SK-N-SH (cell line): ENCODE measurements around the gene MPDU1. TPM values are rescaled to one million over a fixed set of nuclear protein-coding genes. Genes with fewer than 3 reads are reported as not detected.
A peak's percentile ranks its signal among the peaks of the same experiment; 100 is the strongest.

Source experiments
- CTCF ChIA-PET: fragments of 300-600, 350-600 bp; formaldehyde crosslinking; extraction: SDS; loops from one replicate; lab custom pipeline; 2021; lab: Yijun Ruan, JAX
- POLR2A ChIA-PET: fragments of 350-600 bp; sonication (Branson Sonifier 250); formaldehyde crosslinking; extraction: SDS; loops from one replicate; lab custom pipeline; 2020; ENCODE audit warnings: antibody characterized with exemption, inconsistent platforms; lab: Yijun Ruan, JAX
- DNase-seq: peaks from one replicate; pipeline ENCODE4 v3.0.0; 2012
- H2AFZ ChIP-seq: fragments of 200-600 bp; sonication (generic); 2 replicates; pipeline ENCODE4 v1.8.1; 2016; ENCODE audit warnings: antibody characterized with exemption, mild to moderate bottlenecking, low read depth
- H3F3A ChIP-seq: fragments of 200-600 bp; sonication (generic); replicated peaks from 2 replicates; pipeline ENCODE3; 2016; ENCODE audit warnings: antibody characterized with exemption, mild to moderate bottlenecking; ENCODE audit not compliant: insufficient read depth
- H3K27ac ChIP-seq, 2 experiments: fragments of 200-500 bp in 1 of 2; fragments of 200-600 bp in 1 of 2; sonication (Bioruptor generic) in 1 of 2; sonication (generic), shearing (Covaris generic) in 1 of 2; 2 replicates each; pipeline versions ENCODE4 v1.5.1 to v1.6.1; 2014 to 2016; ENCODE audit warnings: low read depth in 2 of 2, inconsistent platforms in 1 of 2, low read length in 1 of 2, mild to moderate bottlenecking in 1 of 2, mixed read lengths in 1 of 2
- H3K27me3 ChIP-seq: fragments of 200-600 bp; sonication (generic), shearing (Covaris generic); 2 replicates; pipeline ENCODE4 v1.6.1; 2016; ENCODE audit warnings: mixed run types; ENCODE audit not compliant: insufficient read depth
- H3K36me3 ChIP-seq, 2 experiments: fragments of 200-500 bp in 1 of 2; fragments of 200-600 bp in 1 of 2; sonication (Bioruptor generic) in 1 of 2; sonication (generic) in 1 of 2; replicated peaks in 1 of 2; 2 replicates each; pipeline versions ENCODE3 to v1.5.1; 2014 to 2016; ENCODE audit warnings: low read length in 1 of 2, mild to moderate bottlenecking in 1 of 2; ENCODE audit not compliant: insufficient read depth in 2 of 2, control insufficient read depth in 1 of 2
- H3K4me1 ChIP-seq, 2 experiments: fragments of 200-500 bp in 1 of 2; fragments of 200-600 bp in 1 of 2; sonication (Bioruptor generic) in 1 of 2; sonication (generic), shearing (Covaris generic) in 1 of 2; 2 replicates each; pipeline versions ENCODE4 v1.5.1 to v1.6.1; 2014 to 2016; ENCODE audit warnings: low read depth in 1 of 2, low read length in 1 of 2, mixed run types in 1 of 2; ENCODE audit not compliant: insufficient read depth in 2 of 2, control insufficient read depth in 1 of 2
- H3K4me2 ChIP-seq: fragments of 200-600 bp; sonication (generic), shearing (Covaris generic); 2 replicates; pipeline ENCODE4 v1.6.1; 2017; ENCODE audit warnings: mixed run types
- H3K4me3 ChIP-seq, 2 experiments: fragments of 200-500 bp in 1 of 2; fragments of 200-600 bp in 1 of 2; sonication (Bioruptor generic) in 1 of 2; sonication (generic), shearing (Covaris generic) in 1 of 2; 2 replicates each; pipeline versions ENCODE4 v1.5.1 to v1.8.1; 2014 to 2016; ENCODE audit warnings: low read depth in 2 of 2, inconsistent platforms in 1 of 2, low read length in 1 of 2, mild to moderate bottlenecking in 1 of 2, mixed read lengths in 1 of 2, moderate library complexity in 1 of 2
- H3K79me2 ChIP-seq: fragments of 200-600 bp; sonication (generic); 2 replicates; pipeline ENCODE4 v1.8.1; 2017; ENCODE audit warnings: mild to moderate bottlenecking; ENCODE audit not compliant: insufficient read depth
- H3K9ac ChIP-seq: fragments of 200-600 bp; sonication (generic); 2 replicates; pipeline ENCODE4 v1.6.1; 2017; ENCODE audit warnings: mixed run types
- H3K9me2 ChIP-seq: fragments of 200-600 bp; sonication (generic); 2 replicates; pipeline ENCODE4 v1.6.1; 2017; ENCODE audit warnings: mixed run types
- H3K9me3 ChIP-seq: fragments of 200-600 bp; sonication (generic); 2 replicates; pipeline ENCODE4 v1.6.1; 2017; ENCODE audit warnings: mixed run types, mild to moderate bottlenecking, moderate library complexity
- H4K20me1 ChIP-seq: fragments of 200-600 bp; sonication (generic); 2 replicates; pipeline ENCODE4 v1.6.1; 2017; ENCODE audit warnings: mild to moderate bottlenecking, mixed run types; ENCODE audit not compliant: insufficient read depth
- ELF1 ChIP-seq: IDR thresholded peaks from 2 replicates; pipeline ENCODE4 v1.4.0; 2012
- JUND ChIP-seq: IDR thresholded peaks from 2 replicates; pipeline ENCODE4 v1.4.0; 2012
- MAX ChIP-seq: IDR thresholded peaks from 2 replicates; pipeline ENCODE4 v1.4.0; 2012; ENCODE audit warnings: low read depth
- MXI1 ChIP-seq: IDR thresholded peaks from 2 replicates; pipeline ENCODE4 v1.6.1; 2012; ENCODE audit warnings: mild to moderate bottlenecking, low read depth, low read length, improper control_type of control experiment
- POLR2AphosphoS5 ChIP-seq: IDR thresholded peaks from 2 replicates; pipeline ENCODE4 v1.6.1; 2012; ENCODE audit warnings: low read depth, low read length
- RAD21 ChIP-seq: IDR thresholded peaks from 2 replicates; pipeline ENCODE4 v1.6.1; 2012; ENCODE audit warnings: mild to moderate bottlenecking, low read length
- SMC3 ChIP-seq: IDR thresholded peaks from 2 replicates; pipeline ENCODE4 v1.6.1; 2012; ENCODE audit warnings: low read depth, low read length, improper control_type of control experiment
- WGBS: methylation state at CpG from one replicate; pipeline ENCODE4 v1.1.6; 2017; ENCODE audit warnings: low lambda C conversion rate; 5-methylcytosine and 5-hydroxymethylcytosine counted together
- polyA plus RNA-seq, 3 experiments: library from polyadenylated mRNA; depleted of rRNA; stranded (reverse); fragments of >200 nt; gene quantifications; 2 replicates each; pipeline ENCODE4 v1.2.3, GENCODE V29; 2012
- TF ChIP-seq, protein P1 (sequence below): fragments of 200-600 bp; sonication (generic); IDR thresholded peaks from 2 replicates; pipeline ENCODE4 v1.6.1; 2017; ENCODE audit warnings: antibody characterized with exemption, mild to moderate bottlenecking, moderate library complexity

Gene MPDU1
- polyA plus RNA-seq, 1 of the 3 experiments (the other 2 are of a cell fraction): 126 TPM

- Histone ChIP-seq H3K9me3 (no peaks in the 10 kb centered on the region), H4K20me1 (peaks cover 61% of the 10 kb centered on the region), H3K9ac (no peak overlapping the region), H3K27ac (peak overlapping the region in 1 of 2 experiments; percentile 92; a peak in 1 of 4 replicates), H3K4me1 (peaks cover 22 to 32% of the 10 kb centered on the region in 2 experiments), H3K36me3 (peaks cover 54 to 60% of the 10 kb centered on the region in 2 experiments), H3K4me2 (peak overlapping the region; percentile 96; the same call in 1 of the 2 replicates), H3K4me3 (no peak overlapping the region), H3F3A (peaks cover 61% of the 10 kb centered on the region), H3K27me3 (no peaks in the 10 kb centered on the region), H2AFZ (no peak overlapping the region), H3K9me2 (no peaks in the 10 kb centered on the region), H3K79me2 (peaks cover 69% of the 10 kb centered on the region)
- TF ChIP-seq MAX (no peak), POLR2AphosphoS5 (no peak; the same call in 1 of the 2 replicates)
- ChIA-PET POLR2A (interaction anchor here (1.2 kb wide), 1 partner anchor 39 kb away, joined by 5 read pairs; the partner anchor contains the start of gene FXR2), CTCF (interaction anchor here (0.6 to 1.7 kb wide), 3 partner anchors 15 to 271 kb away, joined by 3 to 8 read pairs (median 3); partner anchors contain the start of gene SENP3)
- WGBS: 83% methylated on average over 11 of the region's 14 CpGs
- DNase-seq: no peak
Measured at GRCh38 chr17:7576432-7576937, 7.2 kb upstream of the MPDU1 start.

DNA sequence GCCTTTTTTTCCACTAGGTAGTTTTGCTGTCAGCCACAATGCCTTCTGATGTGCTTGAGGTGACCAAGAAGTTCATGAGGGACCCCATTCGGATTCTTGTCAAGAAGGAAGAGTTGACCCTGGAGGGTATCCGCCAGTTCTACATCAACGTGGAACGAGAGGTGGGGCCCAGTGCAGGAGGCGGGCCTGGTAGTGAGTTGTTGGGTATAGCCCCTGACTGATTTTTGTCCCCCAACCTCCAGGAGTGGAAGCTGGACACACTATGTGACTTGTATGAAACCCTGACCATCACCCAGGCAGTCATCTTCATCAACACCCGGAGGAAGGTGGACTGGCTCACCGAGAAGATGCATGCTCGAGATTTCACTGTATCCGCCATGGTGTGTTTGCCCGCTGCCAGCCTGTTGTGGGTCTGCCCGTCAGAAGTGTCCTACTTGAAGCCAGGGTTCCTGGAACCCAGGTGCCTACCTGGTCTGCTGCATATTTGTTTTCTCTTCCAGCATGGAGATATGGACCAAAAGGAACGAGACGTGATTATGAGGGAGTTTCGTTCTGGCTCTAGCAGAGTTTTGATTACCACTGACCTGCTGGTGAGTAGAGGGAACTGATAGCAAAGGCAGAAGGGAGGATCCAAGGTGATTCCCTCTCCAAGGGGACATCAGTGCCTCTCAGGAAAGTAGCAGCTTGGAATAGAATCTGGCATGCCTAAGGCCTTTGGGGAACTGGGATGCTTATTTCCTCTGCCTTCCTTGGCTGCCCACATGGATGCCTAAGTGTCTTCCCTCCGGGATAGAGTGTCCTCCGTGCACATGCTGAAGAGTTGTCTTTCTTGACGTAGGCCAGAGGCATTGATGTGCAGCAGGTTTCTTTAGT lies 6.1 kb upstream of the MPDU1 start:
- Histone ChIP-seq H3K9me2 (no peaks in the 10 kb centered on the region), H3K9ac (no peak overlapping the region), H3K9me3 (no peaks in the 10 kb centered on the region), H3K4me1 (peaks cover 28 to 33% of the 10 kb centered on the region in 2 experiments), H4K20me1 (peaks cover 61% of the 10 kb centered on the region), H3F3A (peaks cover 55% of the 10 kb centered on the region), H3K4me3 (no peak overlapping the region), H3K27me3 (no peaks in the 10 kb centered on the region), H3K4me2 (0 out of 2 replicates have a peak overlapping the region, but pooled peaks have one; percentile 12), H3K36me3 (peaks cover 53 to 59% of the 10 kb centered on the region in 2 experiments), H3K79me2 (peaks cover 78% of the 10 kb centered on the region), H3K27ac (peak overlapping the region in 1 of 2 experiments; percentile 92; a peak in 1 of 4 replicates), H2AFZ (no peak overlapping the region)
- no peak for TF ChIP-seq SMC3
- TF ChIP-seq, protein P1, sequence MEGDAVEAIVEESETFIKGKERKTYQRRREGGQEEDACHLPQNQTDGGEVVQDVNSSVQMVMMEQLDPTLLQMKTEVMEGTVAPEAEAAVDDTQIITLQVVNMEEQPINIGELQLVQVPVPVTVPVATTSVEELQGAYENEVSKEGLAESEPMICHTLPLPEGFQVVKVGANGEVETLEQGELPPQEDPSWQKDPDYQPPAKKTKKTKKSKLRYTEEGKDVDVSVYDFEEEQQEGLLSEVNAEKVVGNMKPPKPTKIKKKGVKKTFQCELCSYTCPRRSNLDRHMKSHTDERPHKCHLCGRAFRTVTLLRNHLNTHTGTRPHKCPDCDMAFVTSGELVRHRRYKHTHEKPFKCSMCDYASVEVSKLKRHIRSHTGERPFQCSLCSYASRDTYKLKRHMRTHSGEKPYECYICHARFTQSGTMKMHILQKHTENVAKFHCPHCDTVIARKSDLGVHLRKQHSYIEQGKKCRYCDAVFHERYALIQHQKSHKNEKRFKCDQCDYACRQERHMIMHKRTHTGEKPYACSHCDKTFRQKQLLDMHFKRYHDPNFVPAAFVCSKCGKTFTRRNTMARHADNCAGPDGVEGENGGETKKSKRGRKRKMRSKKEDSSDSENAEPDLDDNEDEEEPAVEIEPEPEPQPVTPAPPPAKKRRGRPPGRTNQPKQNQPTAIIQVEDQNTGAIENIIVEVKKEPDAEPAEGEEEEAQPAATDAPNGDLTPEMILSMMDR: no peak
- TF ChIP-seq RAD21: no peak
- no peak for TF ChIP-seq MXI1
- TF ChIP-seq ELF1: no peak
- TF ChIP-seq JUND: no peak
- ChIA-PET POLR2A (no interaction called here), CTCF (interaction anchor here (1.1 to 1.4 kb wide), 2 partner anchors 63 to 110 kb away, joined by 3 read pairs; no protein-coding TSS in a partner anchor)
- WGBS: 84% methylated on average over 12 of the region's 17 CpGs
- DNase-seq: no peak
